SK-N-SH (cell line): ENCODE data around the gene CXADR.

Experiments
- CTCF ChIP-seq: fragments of 200-600 bp; sonication (generic); IDR thresholded peaks from 2 replicates; pipeline ENCODE4 v1.6.1; 2017; ENCODE audit warnings: antibody characterized with exemption, mild to moderate bottlenecking, moderate library complexity
- FOXJ3 ChIP-seq: sonication (generic); formaldehyde crosslinking; IDR thresholded peaks from 2 replicates; pipeline ENCODE4 v1.5.1; 2020; ENCODE audit warnings: mild to moderate bottlenecking, missing genetic modification reagents
- FOXM1 ChIP-seq: IDR thresholded peaks from 2 replicates; pipeline ENCODE4 v1.4.0; 2012; ENCODE audit warnings: low read depth, mild to moderate bottlenecking
- PBX3 ChIP-seq: IDR thresholded peaks from 2 replicates; pipeline ENCODE4; 2012
- RAD21 ChIP-seq: IDR thresholded peaks from 2 replicates; pipeline ENCODE4 v1.6.1; 2012; ENCODE audit warnings: mild to moderate bottlenecking, low read length
- REST ChIP-seq: IDR thresholded peaks from 2 replicates; pipeline ENCODE4 v1.6.1; 2012; ENCODE audit warnings: mild to moderate bottlenecking, low read depth, low read length, moderate library complexity
- RFX5 ChIP-seq: IDR thresholded peaks from 2 replicates; pipeline ENCODE4 v1.6.1; 2012; ENCODE audit warnings: mild to moderate bottlenecking, improper control_type of control experiment, low read length
- TAF1 ChIP-seq: IDR thresholded peaks from 2 replicates; pipeline ENCODE4 v1.6.1; 2012; ENCODE audit warnings: low read depth, mild to moderate bottlenecking, low read length, moderate library complexity, borderline replicate concordance
- USF2 ChIP-seq: fragments of 150-350 bp; IDR thresholded peaks from 2 replicates; pipeline ENCODE4 v1.6.1; 2017; ENCODE audit warnings: antibody characterized with exemption, low read length, low read depth, borderline replicate concordance
- YY1 ChIP-seq: IDR thresholded peaks from 2 replicates; pipeline ENCODE4 v1.4.0; 2012; ENCODE audit warnings: low read depth, mild to moderate bottlenecking

GRCh38 chr21:17575076-17575475 lies 62.2 kb downstream of the CXADR start:
- TF ChIP-seq PBX3 (no peak), CTCF (no peak), RFX5 (no peak), YY1 (no peak), REST (no peak), FOXM1 (no peak), TAF1 (no peak), FOXJ3 (CRISPR knock-in tag) (no peak), RAD21 (no peak), USF2 (no peak)
